ENCODE measurements around the gene ZBTB20.

Gene ZBTB20

GRCh38 chr3:114902691-114903101, 244.4 kb downstream of the ZBTB20 start:
- DNase-seq (ENCODE audit: low spot score): no peak

GRCh38 chr3:114900908-114901307, 246.2 kb downstream of the ZBTB20 start:
- DNase-seq (ENCODE audit: low spot score): no peak
- in situ Hi-C loops (cut with MboI; ENCODE audit: low sequenced_read_pairs, unreplicated experiment): no loop called here
- TF ChIP-seq CTCF (IDR thresholded peaks at IDR 0.05; ENCODE audit: borderline replicate concordance, control extremely low read depth, extremely low read depth, insufficient read depth, missing control alignments): no peak

More at GRCh38 chr3:114902691-114903101, 244.4 kb downstream of the ZBTB20 start:
- in situ Hi-C loops (cut with MboI; ENCODE audit: low sequenced_read_pairs, unreplicated experiment): no loop called here
- TF ChIP-seq CTCF (IDR thresholded peaks at IDR 0.05; ENCODE audit: borderline replicate concordance, control extremely low read depth, extremely low read depth, insufficient read depth, missing control alignments): no peak

GRCh38 chr3:114899186-114899931, 247.7 kb downstream of the ZBTB20 start:
- DNase-seq (ENCODE audit: low spot score): no peak
- in situ Hi-C loops (cut with MboI; ENCODE audit: low sequenced_read_pairs, unreplicated experiment): no loop called here
- no peak for TF ChIP-seq CTCF (IDR thresholded peaks at IDR 0.05; ENCODE audit: borderline replicate concordance, control extremely low read depth, extremely low read depth, insufficient read depth, missing control alignments)

- DNase-seq (ENCODE audit: low spot score): no peak
- in situ Hi-C loops (cut with MboI; ENCODE audit: low sequenced_read_pairs, unreplicated experiment): no loop called here
- no peak for TF ChIP-seq CTCF (IDR thresholded peaks at IDR 0.05; ENCODE audit: borderline replicate concordance, control extremely low read depth, extremely low read depth, insufficient read depth, missing control alignments)
Observed at GRCh38 chr3:114896978-114897377, 250.1 kb downstream of the ZBTB20 start.

GRCh38 chr3:114893361-114893760, 253.7 kb downstream of the ZBTB20 start:
- in situ Hi-C loops (cut with MboI; ENCODE audit: low sequenced_read_pairs, unreplicated experiment): no loop called here
- no peak for TF ChIP-seq CTCF (IDR thresholded peaks at IDR 0.05; ENCODE audit: borderline replicate concordance, control extremely low read depth, extremely low read depth, insufficient read depth, missing control alignments)
- DNase-seq (ENCODE audit: low spot score): no peak

- DNase-seq (ENCODE audit: low spot score): no peak
- no peak for TF ChIP-seq CTCF (IDR thresholded peaks at IDR 0.05; ENCODE audit: borderline replicate concordance, control extremely low read depth, extremely low read depth, insufficient read depth, missing control alignments)
- in situ Hi-C loops (cut with MboI; ENCODE audit: low sequenced_read_pairs, unreplicated experiment): no loop called here
Observed at GRCh38 chr3:114892880-114893279, 254.2 kb downstream of the ZBTB20 start.

All from GM13976 (cell line).